Loucy (cell line): ENCODE measurements around the gene RAC2.

Source experiments
- H2AFZ ChIP-seq: fragments of 200-600 bp; sonication (generic); 2 replicates; pipeline ENCODE4 v1.6.0; 2016; ENCODE audit warnings: antibody characterized with exemption, mild to moderate bottlenecking, low read length, moderate library complexity
- H3F3A ChIP-seq: fragments of 200-600 bp; 2 replicates; pipeline ENCODE4 v1.6.0; 2016; ENCODE audit warnings: antibody characterized with exemption, low read depth, mild to moderate bottlenecking
- H3K27me3 ChIP-seq: fragments of 200-600 bp; sonication (generic); 2 replicates; pipeline ENCODE4 v1.6.1; 2014; ENCODE audit warnings: low read length, mild to moderate bottlenecking; ENCODE audit not compliant: insufficient read depth, poor library complexity, severe bottlenecking
- H3K36me3 ChIP-seq: fragments of 200-600 bp; sonication (generic); 2 replicates; pipeline ENCODE4 v1.6.1; 2016; ENCODE audit warnings: low read length; ENCODE audit not compliant: insufficient read depth
- H3K4me1 ChIP-seq: fragments of 200-600 bp; sonication (generic); 2 replicates; pipeline ENCODE4 v1.5.1; 2014; ENCODE audit warnings: low read length, mild to moderate bottlenecking; ENCODE audit not compliant: insufficient read depth, poor library complexity, severe bottlenecking
- H3K4me2 ChIP-seq: fragments of 200-600 bp; sonication (generic); 2 replicates; pipeline ENCODE4 v1.6.0; 2014; ENCODE audit warnings: antibody characterized with exemption, low read length, low read depth, mild to moderate bottlenecking; ENCODE audit not compliant: poor library complexity, severe bottlenecking
- H3K4me3 ChIP-seq: fragments of 200-600 bp; sonication (generic); 2 replicates; pipeline ENCODE4 v1.5.1; 2014; ENCODE audit warnings: low read length, mild to moderate bottlenecking, mixed read lengths; ENCODE audit not compliant: poor library complexity, severe bottlenecking
- H3K79me2 ChIP-seq: fragments of 200-600 bp; sonication (generic); 2 replicates; pipeline ENCODE4 v1.6.1; 2014; ENCODE audit warnings: low read length; ENCODE audit not compliant: insufficient read depth
- H3K9ac ChIP-seq: fragments of 200-600 bp; sonication (generic); 2 replicates; pipeline ENCODE4 v1.6.0; 2014; ENCODE audit warnings: mild to moderate bottlenecking, low read depth, low read length, moderate library complexity; ENCODE audit not compliant: poor library complexity, severe bottlenecking
- H3K9me2 ChIP-seq: fragments of 200-600 bp; sonication (generic); replicated peaks from 2 replicates; pipeline ENCODE4 v1.6.1; 2016; ENCODE audit warnings: low read depth, low read length, mixed read lengths
- H3K9me3 ChIP-seq: fragments of 200-600 bp; sonication (generic); 2 replicates; pipeline ENCODE4 v1.6.1; 2014; ENCODE audit warnings: mild to moderate bottlenecking, antibody characterized with exemption, low read length, low read depth; ENCODE audit not compliant: insufficient read depth
- H4K20me1 ChIP-seq: fragments of 200-600 bp; sonication (generic); 2 replicates; pipeline ENCODE4 v1.6.0; 2014; ENCODE audit warnings: antibody characterized with exemption, low read length, mild to moderate bottlenecking; ENCODE audit not compliant: insufficient read depth, poor library complexity, severe bottlenecking
- CTCF ChIP-seq: fragments of 200-600 bp; sonication (generic); conservative IDR thresholded peaks from 2 replicates; pipeline ENCODE4 v1.5.1; 2014; ENCODE audit warnings: mild to moderate bottlenecking, antibody characterized with exemption, low read length
- EZH2phosphoT487 ChIP-seq: fragments of 200-600 bp; IDR thresholded peaks from 2 replicates; pipeline ENCODE4 v1.6.1; 2018; ENCODE audit warnings: antibody characterized with exemption, mild to moderate bottlenecking, moderate library complexity, borderline replicate concordance

RAC2 gene

GRCh38 chr22:37263966-37264887, 20.2 kb upstream of the RAC2 start:
- Histone ChIP-seq H3K36me3 (no peaks in the 10 kb centered on the region), H3K9ac (no peak overlapping the region), H3K79me2 (no peaks in the 10 kb centered on the region), H3K4me1 (peaks cover 41% of the 10 kb centered on the region), H4K20me1 (no peaks in the 10 kb centered on the region), H3K9me3 (peaks cover 9% of the 10 kb centered on the region; the same call in 1 of the 2 replicates), H2AFZ (0 out of 2 replicates have a peak overlapping the region, but pooled peaks have one; percentile 16), H3K27me3 (no peaks in the 10 kb centered on the region), H3K9me2 (no peaks in the 10 kb centered on the region), H3K4me2 (no peak overlapping the region), H3F3A (no peaks in the 10 kb centered on the region), H3K4me3 (no peak overlapping the region)
- TF ChIP-seq CTCF, result no peak
- no peak for TF ChIP-seq EZH2phosphoT487

GRCh38 chr22:37262346-37262745, 18.3 kb upstream of the RAC2 start:
- Histone ChIP-seq H3F3A (no peaks in the 10 kb centered on the region), H3K36me3 (no peaks in the 10 kb centered on the region), H4K20me1 (no peaks in the 10 kb centered on the region), H2AFZ (no peak overlapping the region), H3K9me3 (peaks cover 9% of the 10 kb centered on the region; the same call in 1 of the 2 replicates), H3K79me2 (no peaks in the 10 kb centered on the region), H3K4me3 (no peak overlapping the region), H3K4me1 (peaks cover 38% of the 10 kb centered on the region), H3K9ac (no peak overlapping the region), H3K4me2 (no peak overlapping the region), H3K9me2 (no peaks in the 10 kb centered on the region), H3K27me3 (no peaks in the 10 kb centered on the region)
- TF ChIP-seq CTCF, result no peak
- TF ChIP-seq EZH2phosphoT487, result no peak

GRCh38 chr22:37260901-37261336, 16.9 kb upstream of the RAC2 start:
- peak overlapping the region; percentile 50; the same call in 1 of the 2 replicates for H2AFZ ChIP-seq

More at GRCh38 chr22:37260901-37261336, 16.9 kb upstream of the RAC2 start:
- Histone ChIP-seq H3F3A (no peaks in the 10 kb centered on the region), H3K4me3 (no peak overlapping the region), H3K4me1 (peaks cover 35% of the 10 kb centered on the region), H3K9ac (no peak overlapping the region), H3K9me3 (peaks cover 9% of the 10 kb centered on the region; the same call in 1 of the 2 replicates), H3K4me2 (no peak overlapping the region), H3K36me3 (no peaks in the 10 kb centered on the region), H3K27me3 (no peaks in the 10 kb centered on the region), H3K79me2 (no peaks in the 10 kb centered on the region), H3K9me2 (no peaks in the 10 kb centered on the region), H4K20me1 (no peaks in the 10 kb centered on the region)
- TF ChIP-seq CTCF (peak; percentile 96), EZH2phosphoT487 (no peak)
